ENCODE measurements around the gene SCAND1.
"Not testable (repeated sequence)": the region's sequence is repeated elsewhere in the genome, so short reads cannot be mapped to it uniquely, and the experiment has no call there.

DNA sequence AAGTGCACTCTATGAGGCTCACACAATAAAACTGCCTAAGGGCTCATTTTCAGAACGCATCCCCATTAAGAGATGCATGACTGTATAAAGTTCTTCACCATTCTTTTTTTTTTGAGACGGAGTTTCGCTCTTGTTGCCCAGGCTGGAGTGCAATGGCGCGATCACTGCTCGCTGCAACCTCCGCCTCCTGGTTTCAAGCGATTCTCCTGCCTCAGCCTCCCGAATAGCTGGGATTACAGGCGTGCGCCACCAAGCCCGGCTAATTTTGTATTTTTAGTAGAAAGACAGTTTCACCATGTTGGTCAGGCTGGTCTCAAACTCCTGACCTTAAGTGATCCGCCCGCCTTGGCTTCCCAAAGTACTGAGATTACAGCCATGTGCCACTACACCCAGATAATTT is 2.2 kb downstream of the SCAND1 start:
- not testable (repeated sequence) for TF ChIP-seq EZH2 (IDR thresholded peaks at IDR 0.05; ENCODE audit: borderline replicate concordance, low read length)
- TF ChIP-seq, protein P1, sequence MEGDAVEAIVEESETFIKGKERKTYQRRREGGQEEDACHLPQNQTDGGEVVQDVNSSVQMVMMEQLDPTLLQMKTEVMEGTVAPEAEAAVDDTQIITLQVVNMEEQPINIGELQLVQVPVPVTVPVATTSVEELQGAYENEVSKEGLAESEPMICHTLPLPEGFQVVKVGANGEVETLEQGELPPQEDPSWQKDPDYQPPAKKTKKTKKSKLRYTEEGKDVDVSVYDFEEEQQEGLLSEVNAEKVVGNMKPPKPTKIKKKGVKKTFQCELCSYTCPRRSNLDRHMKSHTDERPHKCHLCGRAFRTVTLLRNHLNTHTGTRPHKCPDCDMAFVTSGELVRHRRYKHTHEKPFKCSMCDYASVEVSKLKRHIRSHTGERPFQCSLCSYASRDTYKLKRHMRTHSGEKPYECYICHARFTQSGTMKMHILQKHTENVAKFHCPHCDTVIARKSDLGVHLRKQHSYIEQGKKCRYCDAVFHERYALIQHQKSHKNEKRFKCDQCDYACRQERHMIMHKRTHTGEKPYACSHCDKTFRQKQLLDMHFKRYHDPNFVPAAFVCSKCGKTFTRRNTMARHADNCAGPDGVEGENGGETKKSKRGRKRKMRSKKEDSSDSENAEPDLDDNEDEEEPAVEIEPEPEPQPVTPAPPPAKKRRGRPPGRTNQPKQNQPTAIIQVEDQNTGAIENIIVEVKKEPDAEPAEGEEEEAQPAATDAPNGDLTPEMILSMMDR (IDR thresholded peaks at IDR 0.05; ENCODE audit: low read length): not testable (repeated sequence)

Data from OCI-LY1 (cell line).